HG02852 (cell line): Measurements from ENCODE around the gene ZCCHC8.
A peak's percentile ranks its signal among the peaks of the same experiment; 100 is the strongest.
"Not testable (repeated sequence)": the region's sequence is repeated elsewhere in the genome, so short reads cannot be mapped to it uniquely, and the experiment has no call there.

Experiments
- ATAC-seq: cut with Tn5 transposase; IDR thresholded peaks from one replicate; pipeline ENCODE4 v1.9.1; 2021; ENCODE audit warnings: mild to moderate bottlenecking, moderate library complexity; ENCODE audit not compliant: unreplicated experiment

Gene ZCCHC8

DNA sequence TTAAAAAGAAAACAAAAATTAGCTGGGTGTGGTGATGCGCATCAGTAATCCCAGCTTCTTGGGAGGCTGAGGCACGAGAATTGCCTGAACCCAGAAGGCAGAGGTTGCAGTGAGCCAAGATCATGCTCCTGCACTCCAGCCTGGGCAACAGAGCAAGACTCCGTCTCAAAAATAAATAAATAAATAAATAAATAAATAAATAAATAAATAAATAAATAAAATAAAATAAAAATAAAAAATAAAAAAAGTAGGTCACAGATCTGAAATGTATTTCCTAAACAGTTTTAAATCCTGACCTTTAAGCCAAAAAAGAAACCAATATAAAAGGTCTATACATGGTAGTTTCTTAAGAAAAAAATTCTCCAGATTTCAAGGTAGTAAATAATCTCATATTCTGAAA, 12.3 kb upstream of the ZCCHC8 start:
- not testable (repeated sequence) for ATAC-seq

- ATAC-seq = no peak
These were observed 7.4 kb upstream of the ZCCHC8 start for GRCh38 chr12:122508163-122508562.

GRCh38 chr12:122506393-122506938, 5.7 kb upstream of the ZCCHC8 start:
- no peak for ATAC-seq

DNA sequence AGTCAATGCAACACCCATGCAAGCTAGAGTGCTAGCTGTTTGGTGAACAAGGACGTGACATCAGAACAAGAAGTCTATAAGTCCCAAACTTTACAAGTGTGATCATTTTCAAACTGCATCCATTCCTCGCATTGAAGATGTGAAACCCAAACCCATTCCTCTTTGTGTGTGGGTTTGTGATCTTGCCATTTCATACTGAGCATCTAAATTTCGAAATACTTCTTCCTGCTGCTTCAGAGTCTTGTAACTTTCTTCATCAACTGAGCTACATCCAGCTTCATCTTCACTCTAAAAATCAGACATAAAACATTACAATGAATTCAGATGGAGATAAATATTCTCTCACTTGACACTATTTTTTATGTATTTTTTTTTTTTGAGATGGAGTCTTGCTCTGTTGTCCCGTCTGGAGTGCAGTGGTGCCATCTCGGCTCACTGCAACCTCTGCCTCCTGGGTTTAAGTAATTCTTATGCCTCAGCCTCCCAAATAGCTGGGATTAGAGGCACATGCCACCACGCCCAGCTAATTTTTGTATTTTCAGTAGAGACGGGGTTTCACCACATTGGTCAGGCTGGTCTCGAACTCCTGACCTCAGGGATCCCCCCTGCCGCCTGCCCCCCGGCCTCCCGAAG, 4.8 kb upstream of the ZCCHC8 start:
- no peak for ATAC-seq

DNA sequence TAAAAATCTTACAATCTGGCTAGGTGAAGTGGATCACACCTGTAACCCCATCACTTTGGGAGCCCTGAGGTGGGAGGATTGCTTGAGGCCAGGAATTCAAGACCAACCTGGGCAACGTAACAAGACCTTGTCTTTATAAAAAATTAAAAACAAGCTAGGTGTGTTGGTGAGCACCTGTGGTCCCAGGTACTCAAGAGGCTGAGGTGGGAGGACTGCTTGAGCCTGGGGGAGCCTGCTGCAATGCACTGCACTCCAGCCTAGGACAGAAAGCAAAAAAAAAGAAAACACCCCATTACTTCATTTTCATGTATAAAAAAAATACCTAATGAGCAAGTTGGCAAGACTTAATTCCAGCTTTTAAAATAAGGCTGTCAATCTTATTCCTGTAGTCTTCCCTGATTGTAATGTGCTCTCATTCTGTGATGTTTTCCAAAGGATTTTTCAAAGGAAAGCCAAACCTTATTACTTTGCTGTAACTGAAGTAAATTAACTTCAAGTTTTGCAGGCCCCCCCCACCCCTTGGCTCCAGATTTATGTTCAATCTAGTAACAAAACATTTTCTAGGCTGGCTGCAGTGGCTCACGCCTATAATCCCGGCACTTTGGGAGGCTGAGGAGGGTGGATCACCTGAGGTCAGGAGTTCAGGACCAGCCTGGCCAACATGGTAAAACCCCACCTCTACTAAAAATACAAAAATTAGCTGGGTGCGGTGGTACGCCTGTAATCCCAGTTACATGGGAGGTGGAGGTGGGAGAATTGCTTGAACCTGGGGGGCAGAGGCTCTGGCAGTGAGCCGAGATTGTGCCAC, 3.3 kb upstream of the ZCCHC8 start:
- ATAC-seq = no peak

- ATAC-seq = no peak
These were observed 2.5 kb upstream of the ZCCHC8 start for GRCh38 chr12:122503147-122503751.

DNA sequence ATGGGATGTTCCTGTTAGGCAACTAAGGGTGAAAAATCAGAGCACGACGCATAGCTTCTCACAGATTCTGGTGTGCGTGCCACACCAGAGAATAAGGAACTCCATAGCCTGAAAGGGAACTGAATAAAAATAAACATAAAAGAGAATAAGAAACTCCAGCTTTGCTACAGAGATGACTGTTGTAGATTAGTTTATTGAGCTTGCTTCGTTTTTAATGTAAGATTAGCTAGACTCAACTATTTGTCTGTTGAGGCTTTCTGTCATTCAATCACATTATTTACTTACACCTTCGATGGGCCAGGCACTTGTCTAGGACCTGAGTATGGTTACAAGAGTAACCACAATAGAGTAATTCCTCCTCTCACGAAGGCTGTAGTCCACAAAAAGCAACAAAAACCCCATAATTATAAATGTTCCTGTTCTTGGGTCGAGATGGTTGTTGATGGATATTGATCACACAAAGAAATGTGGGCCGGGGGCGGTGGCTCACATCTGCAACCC, 807 bp upstream of the ZCCHC8 start:
- no peak for ATAC-seq

- peak; percentile 18 for ATAC-seq
These were observed 594 bp downstream of the ZCCHC8 start for GRCh38 chr12:122499991-122500684.

GRCh38 chr12:122495258-122495657, 5.5 kb downstream of the ZCCHC8 start:
- ATAC-seq = no peak

DNA sequence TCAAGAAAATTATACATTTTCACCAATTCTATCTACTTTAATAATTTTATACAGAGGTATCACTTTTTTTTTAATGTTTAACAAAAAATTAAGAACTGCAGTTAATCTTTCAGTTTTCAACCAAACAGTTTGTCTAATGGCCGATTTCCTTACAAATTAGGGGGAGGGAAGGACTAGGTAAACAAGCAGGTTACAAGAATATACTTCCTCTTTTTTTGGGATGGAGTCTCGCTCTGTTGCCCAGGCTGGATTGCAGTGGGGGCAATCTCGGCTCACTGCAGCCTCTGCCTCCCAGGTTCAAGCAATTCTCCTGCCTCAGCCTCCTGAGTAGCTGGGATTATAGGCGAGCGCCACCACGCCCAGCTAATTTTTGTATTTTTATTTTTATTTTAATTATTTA, 7.5 kb downstream of the ZCCHC8 start:
- ATAC-seq = not testable (repeated sequence)

GRCh38 chr12:122491991-122492390, 8.7 kb downstream of the ZCCHC8 start:
- ATAC-seq = no peak

DNA sequence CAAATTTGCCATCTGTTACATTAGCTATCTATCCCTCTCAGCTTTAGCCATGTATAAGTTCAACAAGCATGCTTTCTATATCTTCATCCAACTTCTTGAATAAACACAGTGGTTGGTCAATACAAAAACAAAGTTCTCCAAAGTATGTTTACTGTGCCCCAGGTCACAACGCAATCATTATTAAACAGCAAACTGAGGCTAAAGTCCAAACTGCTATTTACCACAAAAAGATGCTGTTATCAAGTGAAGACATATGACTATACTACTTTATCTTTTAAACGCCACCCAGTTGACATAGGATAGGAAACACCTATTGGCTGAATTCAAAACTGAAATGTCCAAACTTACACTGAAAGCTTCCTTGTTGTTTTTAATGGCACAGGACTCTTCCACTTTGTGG, 11.7 kb downstream of the ZCCHC8 start:
- no peak for ATAC-seq

- ATAC-seq = not testable (repeated sequence)
These were observed 12.9 kb downstream of the ZCCHC8 start for GRCh38 chr12:122487807-122488206.

DNA sequence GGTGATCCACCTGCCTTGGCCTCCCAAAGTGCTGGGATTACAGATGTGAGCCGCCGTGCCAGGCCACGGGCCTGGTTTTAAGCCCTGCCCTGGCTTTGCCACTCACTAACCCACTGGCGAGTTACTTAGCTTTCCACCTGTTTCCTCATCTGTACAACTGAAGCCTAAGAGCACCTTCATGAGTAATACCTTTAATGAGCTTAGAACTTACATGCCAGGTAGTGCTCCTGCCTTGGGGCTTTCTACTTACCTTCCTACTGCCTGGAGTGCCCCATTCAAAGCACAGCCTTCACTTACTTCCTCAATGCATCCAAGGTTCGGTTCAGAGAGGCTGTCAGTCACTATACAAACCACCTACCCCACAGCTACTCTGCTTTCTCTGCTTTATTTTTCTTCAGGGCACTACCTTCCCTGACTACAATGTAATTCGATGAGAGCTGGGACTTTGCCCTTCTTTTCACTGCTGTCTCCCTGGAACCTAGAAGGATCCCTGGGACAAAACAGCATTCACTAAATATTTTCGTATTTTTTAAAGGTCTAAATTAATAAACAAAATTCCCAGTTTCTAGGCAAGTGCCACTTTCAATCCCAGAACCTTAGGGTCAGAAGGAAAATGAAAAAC, 13.8 kb downstream of the ZCCHC8 start:
- no peak for ATAC-seq

DNA sequence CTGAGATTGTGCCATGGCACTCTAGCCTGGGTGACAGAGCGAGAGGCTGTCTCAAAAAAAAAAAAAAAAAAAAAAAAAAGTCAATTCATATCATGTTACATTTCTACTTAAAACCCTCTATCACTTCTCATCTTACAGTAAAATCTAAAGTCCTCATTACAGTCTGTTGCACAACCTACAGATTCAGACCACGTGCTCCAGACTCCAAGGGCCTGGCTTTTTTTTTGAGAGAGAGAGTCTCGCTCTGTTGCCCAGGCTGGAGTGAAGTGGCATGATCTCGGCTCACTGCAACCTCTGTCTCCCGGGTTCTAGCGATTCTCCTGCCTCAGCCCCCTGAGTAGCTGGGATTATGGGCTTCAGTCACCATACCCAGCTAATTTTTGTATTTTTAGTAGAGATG, 14.4 kb downstream of the ZCCHC8 start:
- ATAC-seq = not testable (repeated sequence)

GRCh38 chr12:122484385-122484784, 16.3 kb downstream of the ZCCHC8 start:
- not testable (repeated sequence) for ATAC-seq

DNA sequence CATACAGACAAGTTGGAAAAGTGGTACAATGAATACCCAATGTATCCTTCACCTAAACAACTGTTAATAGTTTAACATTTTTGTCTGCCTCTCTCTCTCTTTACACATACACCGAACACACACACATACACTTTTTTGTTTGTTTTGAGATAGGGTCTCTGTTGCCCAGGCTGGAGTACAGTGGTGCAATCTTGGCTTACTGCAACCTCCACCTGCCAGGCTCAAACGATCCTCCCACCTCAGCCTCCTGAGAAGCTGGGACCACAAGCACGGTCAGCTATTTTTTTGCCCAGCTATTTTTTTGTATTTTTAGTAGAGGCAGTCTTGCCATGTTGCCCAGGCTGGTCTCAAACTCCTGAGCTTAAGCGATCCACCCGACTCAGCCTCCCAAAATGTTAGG, 16.8 kb downstream of the ZCCHC8 start:
- no peak for ATAC-seq

DNA sequence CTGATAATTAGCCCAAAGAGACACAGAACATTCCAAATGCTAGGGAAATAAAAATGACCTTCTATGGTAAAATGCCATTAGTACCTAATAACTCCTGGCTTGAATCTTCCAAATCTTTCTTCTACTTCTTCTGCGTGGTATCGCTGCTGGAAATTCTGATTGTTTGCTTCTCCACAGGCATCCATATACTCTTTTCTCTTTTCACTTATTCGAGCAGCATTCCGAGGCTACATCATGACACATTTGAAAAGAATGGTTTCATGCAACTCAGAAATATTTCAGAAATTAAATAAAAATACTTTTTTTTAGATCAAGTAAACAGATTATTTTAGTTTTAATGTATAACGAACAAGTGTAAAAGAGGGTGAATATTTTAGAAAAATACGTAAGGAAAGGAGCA, 18.9 kb downstream of the ZCCHC8 start:
- ATAC-seq = no peak

- ATAC-seq = no peak
These were observed 20.0 kb downstream of the ZCCHC8 start for GRCh38 chr12:122480753-122481152.

DNA sequence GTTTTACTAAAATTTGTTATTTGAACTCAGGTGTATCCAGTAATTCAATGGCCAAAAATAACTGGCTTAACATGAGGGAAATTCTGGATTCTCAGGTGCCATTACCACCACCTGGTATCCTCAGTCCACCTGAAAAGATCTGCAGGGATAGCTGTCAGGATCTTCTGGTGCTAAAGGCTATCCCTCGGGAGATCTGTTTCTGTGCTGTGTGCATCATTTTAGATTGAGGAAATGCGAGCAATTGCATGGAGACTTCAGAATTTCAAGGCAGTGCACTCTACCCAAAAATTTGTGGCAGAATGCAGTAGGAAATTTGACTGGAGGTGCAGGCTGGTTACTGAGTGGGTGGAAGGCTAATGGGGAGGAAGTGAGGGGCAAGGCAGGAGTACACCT, 26.4 kb downstream of the ZCCHC8 start:
- peak; percentile 15 for ATAC-seq
